Neural progenitor cell (in vitro differentiated cells): ENCODE results near the gene WSCD1. TPM values are rescaled to one million over a fixed set of nuclear protein-coding genes. Genes with fewer than 3 reads are reported as not detected.

Experiments
- DNase-seq: peaks from one replicate; pipeline ENCODE4 v3.0.0-alpha.2; 2016; ENCODE audit warnings: low spot score
- H2AFZ ChIP-seq: fragments of 200-600 bp; sonication (generic); replicated peaks from 2 replicates; pipeline ENCODE4 v1.6.1; 2016; ENCODE audit warnings: antibody characterized with exemption
- H3F3A ChIP-seq: fragments of 200-600 bp; sonication (generic); 2 replicates; pipeline ENCODE4 v1.6.1; 2016; ENCODE audit warnings: antibody characterized with exemption, low read depth
- H3K27ac ChIP-seq: fragments of 200-600 bp; sonication (generic); 2 replicates; pipeline ENCODE4 v1.5.1; 2016; ENCODE audit warnings: mild to moderate bottlenecking
- H3K27me3 ChIP-seq: fragments of 200-600 bp; sonication (generic); 2 replicates; pipeline ENCODE4 v1.6.1; 2016; ENCODE audit warnings: mild to moderate bottlenecking, moderate library complexity
- H3K36me3 ChIP-seq: fragments of 200-600 bp; sonication (generic); 2 replicates; pipeline ENCODE4 v1.5.1; 2016
- H3K4me1 ChIP-seq: fragments of 200-600 bp; sonication (generic); 2 replicates; pipeline ENCODE4 v1.6.1; 2016; ENCODE audit warnings: mixed run types
- H3K4me2 ChIP-seq: fragments of 200-600 bp; sonication (generic); 2 replicates; pipeline ENCODE4 v1.6.1; 2016
- H3K4me3 ChIP-seq: fragments of 200-600 bp; sonication (generic); 2 replicates; pipeline ENCODE4 v1.5.1; 2016
- H3K79me2 ChIP-seq: fragments of 200-600 bp; sonication (generic); 2 replicates; pipeline ENCODE4 v1.6.1; 2016; ENCODE audit warnings: low read depth
- H3K9ac ChIP-seq: fragments of 200-600 bp; sonication (generic); 2 replicates; pipeline ENCODE4 v1.6.1; 2016
- H3K9me3 ChIP-seq: fragments of 200-600 bp; sonication (generic); 2 replicates; pipeline ENCODE4 v1.5.1; 2016; ENCODE audit warnings: low read depth
- H4K20me1 ChIP-seq: fragments of 200-600 bp; sonication (generic); 2 replicates; pipeline ENCODE4 v1.6.1; 2016; ENCODE audit warnings: low read depth
- H3K27ac Mint-ChIP-seq: 3 replicates; pipeline ENCODE4 v1.8.0; 2021; ENCODE audit warnings: mixed read lengths
- H3K27me3 Mint-ChIP-seq: 2 replicates; pipeline ENCODE4 v1.8.0; 2022; ENCODE audit warnings: low read depth, mild to moderate bottlenecking, inconsistent platforms, moderate library complexity, mixed read lengths; ENCODE audit not compliant: insufficient read depth
- H3K36me3 Mint-ChIP-seq: 3 replicates; pipeline ENCODE4 v1.8.0; 2021; ENCODE audit warnings: mixed read lengths
- H3K4me1 Mint-ChIP-seq: 3 replicates; pipeline ENCODE4 v1.8.0; 2021; ENCODE audit warnings: mixed read lengths
- H3K4me3 Mint-ChIP-seq: 3 replicates; pipeline ENCODE4 v1.8.0; 2021; ENCODE audit warnings: mild to moderate bottlenecking, moderate library complexity, mixed read lengths
- H3K9me3 Mint-ChIP-seq: 3 replicates; pipeline ENCODE4 v1.8.0; 2020; ENCODE audit warnings: mixed read lengths
- CTCF ChIP-seq: fragments of 200-600 bp; sonication (generic); IDR thresholded peaks from 2 replicates; pipeline ENCODE4 v1.5.1; 2017; ENCODE audit warnings: antibody characterized with exemption, mild to moderate bottlenecking
- EZH2 ChIP-seq: fragments of 200-600 bp; sonication (generic); IDR thresholded peaks from 2 replicates; pipeline ENCODE4 v1.6.1; 2017; ENCODE audit warnings: antibody characterized with exemption, mild to moderate bottlenecking, moderate library complexity
- EZH2phosphoT487 ChIP-seq: fragments of 200-600 bp; sonication (generic); IDR thresholded peaks from 2 replicates; pipeline ENCODE4 v1.6.1; 2017; ENCODE audit warnings: antibody characterized with exemption
- total RNA-seq: library from RNA; depleted of rRNA; stranded (reverse); fragments of >200 nt; gene quantifications from 2 replicates; pipeline ENCODE4 v1.2.3, GENCODE V29; 2015; ENCODE audit warnings: low replicate concordance

The WSCD1 gene
- total RNA-seq, 1 donor from 2014 or later = 20.2 TPM

GRCh38 chr17:6104956-6105648 is 34.9 kb downstream of the WSCD1 start:
- no peak overlapping the region for H3K27ac ChIP-seq
- no peak overlapping the region for H3K4me2 ChIP-seq
- no peak for TF ChIP-seq EZH2
- no peak for TF ChIP-seq EZH2phosphoT487
- TF ChIP-seq CTCF = no peak
- H3F3A ChIP-seq = no peaks in the 10 kb centered on the region
- H3K36me3 ChIP-seq = peaks cover 5% of the 10 kb centered on the region
- no peak overlapping the region for H3K4me3 ChIP-seq
- no peak overlapping the region for H2AFZ ChIP-seq
- no peaks in the 10 kb centered on the region for H4K20me1 ChIP-seq
- H3K9ac ChIP-seq = no peak overlapping the region
- H3K27me3 ChIP-seq = no peaks in the 10 kb centered on the region
- Mint-ChIP-seq H3K27ac (no peak overlapping the region), H3K4me3 (no peak overlapping the region), H3K36me3 (peaks cover 50% of the 10 kb centered on the region), H3K4me1 (peaks cover 4% of the 10 kb centered on the region), H3K9me3 (peaks cover 2% of the 10 kb centered on the region), H3K27me3 (peaks cover 7% of the 10 kb centered on the region)
- peaks cover 7% of the 10 kb centered on the region for H3K4me1 ChIP-seq
- H3K9me3 ChIP-seq = no peaks in the 10 kb centered on the region
- DNase-seq = no peak
- H3K79me2 ChIP-seq = no peaks in the 10 kb centered on the region

- Histone ChIP-seq H2AFZ (no peak overlapping the region), H4K20me1 (no peaks in the 10 kb centered on the region), H3K27ac (no peak overlapping the region), H3K9ac (no peak overlapping the region), H3K36me3 (peaks cover 5% of the 10 kb centered on the region), H3F3A (no peaks in the 10 kb centered on the region), H3K4me2 (no peak overlapping the region), H3K27me3 (no peaks in the 10 kb centered on the region), H3K9me3 (no peaks in the 10 kb centered on the region), H3K4me3 (no peak overlapping the region), H3K4me1 (peaks cover 7% of the 10 kb centered on the region), H3K79me2 (no peaks in the 10 kb centered on the region)
- Mint-ChIP-seq H3K36me3 (peaks cover 55% of the 10 kb centered on the region), H3K4me3 (no peak overlapping the region), H3K4me1 (peaks cover 4% of the 10 kb centered on the region), H3K9me3 (peaks cover 2% of the 10 kb centered on the region), H3K27me3 (peaks cover 5% of the 10 kb centered on the region), H3K27ac (no peak overlapping the region)
- no peak for DNase-seq
- no peak for TF ChIP-seq EZH2phosphoT487
- no peak for TF ChIP-seq CTCF
- no peak for TF ChIP-seq EZH2
Measured at GRCh38 chr17:6105649-6106007, 35.4 kb downstream of the WSCD1 start.

- Histone ChIP-seq H2AFZ (no peak overlapping the region), H3K4me1 (peaks cover 7% of the 10 kb centered on the region), H3K9me3 (no peaks in the 10 kb centered on the region), H3K27ac (no peak overlapping the region), H3K4me3 (no peak overlapping the region), H4K20me1 (no peaks in the 10 kb centered on the region), H3K4me2 (no peak overlapping the region), H3K9ac (no peak overlapping the region), H3F3A (no peaks in the 10 kb centered on the region), H3K27me3 (no peaks in the 10 kb centered on the region), H3K36me3 (peaks cover 5% of the 10 kb centered on the region), H3K79me2 (no peaks in the 10 kb centered on the region)
- TF ChIP-seq CTCF (no peak), EZH2phosphoT487 (no peak), EZH2 (no peak)
- Mint-ChIP-seq H3K4me3 (no peak overlapping the region), H3K27ac (no peak overlapping the region), H3K9me3 (peaks cover 2% of the 10 kb centered on the region), H3K4me1 (peaks cover under 1% of the 10 kb centered on the region), H3K27me3 (peaks cover 6% of the 10 kb centered on the region), H3K36me3 (peaks cover 56% of the 10 kb centered on the region)
- no peak for DNase-seq
Measured at GRCh38 chr17:6106212-6106611, 36.0 kb downstream of the WSCD1 start.
